Neuronal stem cell (in vitro differentiated cells): ENCODE measurements around the gene SMAD6.
A peak's percentile ranks its signal among the peaks of the same experiment; 100 is the strongest.

ENCODE experiments used
- DNase-seq: peaks from one replicate; pipeline ENCODE4 v3.0.0-alpha.2; 2013; ENCODE audit warnings: low spot score
- H2AFZ ChIP-seq: one replicate; pipeline ENCODE4 v1.6.1; 2013; ENCODE audit warnings: mild to moderate bottlenecking, low read length, inconsistent platforms
- H2AK5ac ChIP-seq: 2 replicates; pipeline ENCODE4 v1.6.1; 2013; ENCODE audit warnings: low read depth, mild to moderate bottlenecking, inconsistent platforms, low read length, moderate library complexity, mixed read lengths
- H2BK120ac ChIP-seq: 2 replicates; pipeline ENCODE4 v1.6.1; 2013; ENCODE audit warnings: low read depth, mild to moderate bottlenecking, inconsistent platforms, low read length, moderate library complexity, mixed read lengths
- H2BK12ac ChIP-seq: one replicate; pipeline ENCODE4 v1.6.1; 2013; ENCODE audit warnings: low read length, inconsistent platforms
- H2BK15ac ChIP-seq: 2 replicates; pipeline ENCODE4 v1.6.1; 2013; ENCODE audit warnings: mild to moderate bottlenecking, low read length, inconsistent platforms, mixed read lengths
- H2BK5ac ChIP-seq: one replicate; pipeline ENCODE4 v1.6.1; 2013; ENCODE audit warnings: inconsistent platforms, mild to moderate bottlenecking, low read length, moderate library complexity
- H3K14ac ChIP-seq: one replicate; pipeline ENCODE4 v1.6.1; 2013; ENCODE audit warnings: low read length, inconsistent platforms
- H3K18ac ChIP-seq: 2 replicates; pipeline ENCODE4 v1.6.1; 2013; ENCODE audit warnings: low read length, inconsistent platforms
- H3K23ac ChIP-seq: 2 replicates; pipeline ENCODE4 v1.6.1; 2013; ENCODE audit warnings: low read depth, mild to moderate bottlenecking, mixed read lengths, low read length, inconsistent platforms; ENCODE audit not compliant: poor library complexity
- H3K27ac ChIP-seq: replicated peaks from 3 replicates; pipeline ENCODE4 v1.5.1; 2013; ENCODE audit warnings: low read length, inconsistent platforms
- H3K27me3 ChIP-seq, 3 experiments: 2 replicates each; pipeline ENCODE4 v1.6.1; 2013; ENCODE audit warnings: low read length in 3 of 3, mild to moderate bottlenecking in 2 of 3, inconsistent platforms in 1 of 3, low read depth in 1 of 3, mixed read lengths in 1 of 3, moderate library complexity in 1 of 3; ENCODE audit not compliant: control insufficient read depth in 3 of 3, insufficient read depth in 3 of 3
- H3K36me3 ChIP-seq, 2 donors: replicated peaks in 1 of 2; 2 replicates each; pipeline ENCODE4 v1.6.1; 2013; ENCODE audit warnings: low read length in 2 of 2; ENCODE audit not compliant: control insufficient read depth in 2 of 2, insufficient read depth in 2 of 2
- H3K4ac ChIP-seq: 2 replicates; pipeline ENCODE4 v1.6.1; 2013; ENCODE audit warnings: inconsistent platforms, mild to moderate bottlenecking, low read length, moderate library complexity
- H3K4me1 ChIP-seq, 2 donors: 1 replicate in 1 of 2; 2 replicates in 1 of 2; pipeline ENCODE4 v1.6.1; 2013; ENCODE audit warnings: low read length in 2 of 2, low read depth in 1 of 2; ENCODE audit not compliant: control insufficient read depth in 2 of 2, insufficient read depth in 1 of 2
- H3K4me2 ChIP-seq: one replicate; pipeline ENCODE4 v1.6.1; 2013; ENCODE audit warnings: mild to moderate bottlenecking, low read length, inconsistent platforms; ENCODE audit not compliant: insufficient read depth, poor library complexity, severe bottlenecking
- H3K4me3 ChIP-seq, 2 donors: 2 replicates each; pipeline ENCODE4 v1.5.1; 2013; ENCODE audit warnings: low read length in 2 of 2, mild to moderate bottlenecking in 2 of 2, inconsistent platforms in 1 of 2, moderate library complexity in 1 of 2
- H3K79me1 ChIP-seq: one replicate; pipeline ENCODE4 v1.6.1; 2013; ENCODE audit warnings: low read depth, mild to moderate bottlenecking, inconsistent platforms, low read length, moderate library complexity
- H3K9ac ChIP-seq: one replicate; pipeline ENCODE4 v1.6.1; 2013; ENCODE audit warnings: mild to moderate bottlenecking, low read depth, low read length, inconsistent platforms; ENCODE audit not compliant: poor library complexity
- H3K9me3 ChIP-seq, 2 donors: replicated peaks in 1 of 2; 2 replicates each; pipeline versions ENCODE3 to v1.6.1; 2013; ENCODE audit warnings: low read length in 2 of 2, mild to moderate bottlenecking in 2 of 2, inconsistent platforms in 1 of 2, low read depth in 1 of 2, mixed read lengths in 1 of 2, moderate library complexity in 1 of 2; ENCODE audit not compliant: control insufficient read depth in 2 of 2, insufficient read depth in 1 of 2
- H4K8ac ChIP-seq: one replicate; pipeline ENCODE4 v1.6.1; 2013; ENCODE audit warnings: low read depth, mild to moderate bottlenecking, inconsistent platforms, low read length, moderate library complexity
- H4K91ac ChIP-seq: one replicate; pipeline ENCODE4 v1.6.1; 2013; ENCODE audit warnings: low read length, low read depth, mild to moderate bottlenecking, inconsistent platforms; ENCODE audit not compliant: poor library complexity
- WGBS, 2 donors: extraction: QIAGEN DNeasy Blood & Tissue Kit; methylation state at CpG; one replicate each; pipeline ENCODE4 v1.1.7; 2013; ENCODE audit warnings: missing lambda C conversion rate in 2 of 2, mixed read lengths in 1 of 2; ENCODE audit not compliant: insufficient read length in 2 of 2, insufficient replicate concordance in 1 of 2; ENCODE audit errors: extremely low coverage in 2 of 2; 5-methylcytosine and 5-hydroxymethylcytosine counted together

The SMAD6 gene

GRCh38 chr15:66777596-66778313, 75.7 kb downstream of the SMAD6 start:
- no peak overlapping the region for H4K8ac ChIP-seq
- H2BK15ac ChIP-seq, result no peak overlapping the region
- no peak overlapping the region for H3K4me2 ChIP-seq
- peak overlapping the region in 1 of 2 donors; percentile 4 for H3K4me3 ChIP-seq
- peak overlapping the region; percentile 45 for H3K18ac ChIP-seq
- no peak overlapping the region for H3K9ac ChIP-seq
- H2BK12ac ChIP-seq, result no peak overlapping the region
- H3K14ac ChIP-seq, result no peak overlapping the region
- H3K4me1 ChIP-seq, result peaks cover 24 to 30% of the 10 kb centered on the region in 2 donors
- H3K9me3 ChIP-seq, result no peaks in the 10 kb centered on the region
- no peak overlapping the region for H3K4ac ChIP-seq
- H3K79me1 ChIP-seq, result peaks cover 2% of the 10 kb centered on the region
- H3K23ac ChIP-seq, result no peak overlapping the region
- no peaks in the 10 kb centered on the region for H3K36me3 ChIP-seq
- H3K27me3 ChIP-seq, result no peaks in the 10 kb centered on the region
- H4K91ac ChIP-seq, result no peak overlapping the region
- no peak for DNase-seq
- H2AFZ ChIP-seq, result no peak overlapping the region
- WGBS, 2 donors, result no CpG with 5 or more reads among the region's 5 CpGs
- peak overlapping the region; percentile 39 for H2AK5ac ChIP-seq
- no peak overlapping the region for H3K27ac ChIP-seq
- no peak overlapping the region for H2BK5ac ChIP-seq
- H2BK120ac ChIP-seq, result no peak overlapping the region

GRCh38 chr15:66778314-66778665, 76.3 kb downstream of the SMAD6 start:
- WGBS, 2 donors, result no CpG with 5 or more reads among the region's 1 CpG
- Histone ChIP-seq H4K8ac (no peak overlapping the region), H3K9ac (no peak overlapping the region), H3K27me3 (no peaks in the 10 kb centered on the region), H3K23ac (no peak overlapping the region), H2AFZ (no peak overlapping the region), H3K18ac (no peak overlapping the region), H2BK5ac (no peak overlapping the region), H2BK15ac (no peak overlapping the region), H3K36me3 (no peaks in the 10 kb centered on the region), H3K27ac (no peak overlapping the region), H3K4me3 (no peak overlapping the region), H4K91ac (no peak overlapping the region), H2AK5ac (peak overlapping the region; percentile 16), H3K4ac (no peak overlapping the region), H3K4me2 (no peak overlapping the region), H2BK120ac (no peak overlapping the region), H3K4me1 (peaks cover 22 to 25% of the 10 kb centered on the region in 2 donors), H3K14ac (no peak overlapping the region), H3K79me1 (peaks cover 2% of the 10 kb centered on the region), H2BK12ac (no peak overlapping the region), H3K9me3 (no peaks in the 10 kb centered on the region)
- no peak for DNase-seq

GRCh38 chr15:66778716-66779115, 76.7 kb downstream of the SMAD6 start:
- H4K8ac ChIP-seq, result no peak overlapping the region
- DNase-seq, result no peak
- H3K23ac ChIP-seq, result no peak overlapping the region
- H3K9me3 ChIP-seq, result no peaks in the 10 kb centered on the region
- H2AFZ ChIP-seq, result no peak overlapping the region
- no peak overlapping the region for H3K4me2 ChIP-seq
- no peak overlapping the region for H3K4ac ChIP-seq
- no peak overlapping the region for H3K9ac ChIP-seq
- H2BK12ac ChIP-seq, result peak overlapping the region; percentile 59
- H3K4me1 ChIP-seq, result peaks cover 19 to 21% of the 10 kb centered on the region in 2 donors
- peak overlapping the region; percentile 88 for H2AK5ac ChIP-seq
- peak overlapping the region; percentile 61 for H3K18ac ChIP-seq
- no peak overlapping the region for H2BK120ac ChIP-seq
- H3K27me3 ChIP-seq, result no peaks in the 10 kb centered on the region
- H3K36me3 ChIP-seq, result no peaks in the 10 kb centered on the region
- no CpG with 5 or more reads among the region's 8 CpGs for WGBS, 2 donors
- peak overlapping the region in 1 of 2 donors; percentile 16 for H3K4me3 ChIP-seq
- no peak overlapping the region for H3K14ac ChIP-seq
- H2BK15ac ChIP-seq, result no peak overlapping the region
- no peak overlapping the region for H4K91ac ChIP-seq
- peak overlapping the region; percentile 58 for H2BK5ac ChIP-seq
- peaks cover 2% of the 10 kb centered on the region for H3K79me1 ChIP-seq
- no peak overlapping the region for H3K27ac ChIP-seq

GRCh38 chr15:66779331-66780009, 77.4 kb downstream of the SMAD6 start:
- peaks cover 14 to 15% of the 10 kb centered on the region in 2 donors for H3K4me1 ChIP-seq
- no peaks in the 10 kb centered on the region for H3K9me3 ChIP-seq
- H3K9ac ChIP-seq, result no peak overlapping the region
- H3K4ac ChIP-seq, result no peak overlapping the region
- H3K36me3 ChIP-seq, result no peaks in the 10 kb centered on the region
- peaks cover 2% of the 10 kb centered on the region for H3K79me1 ChIP-seq
- H4K8ac ChIP-seq, result no peak overlapping the region
- H2BK5ac ChIP-seq, result peak overlapping the region; percentile 58
- no peak overlapping the region for H4K91ac ChIP-seq
- no peak overlapping the region for H2BK120ac ChIP-seq
- DNase-seq, result no peak
- H3K27me3 ChIP-seq, result no peaks in the 10 kb centered on the region
- no peak overlapping the region for H2AFZ ChIP-seq
- H2BK15ac ChIP-seq, result peak overlapping the region; percentile 10
- H2BK12ac ChIP-seq, result peak overlapping the region; percentile 59
- peak overlapping the region; percentile 3 for H3K18ac ChIP-seq
- no peak overlapping the region for H3K4me3 ChIP-seq
- no peak overlapping the region for H3K27ac ChIP-seq
- H3K14ac ChIP-seq, result peak overlapping the region; percentile 77
- H2AK5ac ChIP-seq, result peak overlapping the region; percentile 88
- H3K4me2 ChIP-seq, result no peak overlapping the region
- no peak overlapping the region for H3K23ac ChIP-seq
- no CpG with 5 or more reads among the region's 4 CpGs for WGBS, 2 donors
